WTC11 (cell line): ENCODE results near the gene TMC7. TPM values are rescaled to one million over a fixed set of nuclear protein-coding genes. Genes with fewer than 3 reads are reported as not detected.

Experiments
- ATAC-seq: fragments of 200-7000 bp; cut with Tn5 transposase; 2 replicates; pipeline ENCODE4 v1.10.0; 2021; ENCODE audit warnings: mild to moderate bottlenecking, moderate library complexity
- CTCF ChIA-PET: fragments of 300-600 bp; sonication (Branson Sonifier 250); formaldehyde crosslinking; loops from one replicate; lab custom pipeline; 2021; ENCODE audit warnings: antibody characterized with exemption; lab: Charles Lee
- POLR2A ChIA-PET: fragments of 350-600 bp; sonication (Branson Sonifier 250); formaldehyde crosslinking; loops from one replicate; lab custom pipeline; 2021; ENCODE audit warnings: antibody characterized with exemption; lab: Charles Lee
- DNase-seq: peaks from one replicate; pipeline ENCODE4 v3.0.0; 2021; ENCODE audit warnings: low spot score
- H3K27ac Mint-ChIP-seq: 2 replicates; pipeline ENCODE4 v1.8.0; 2021; ENCODE audit warnings: mixed read lengths
- H3K27me3 Mint-ChIP-seq: 2 replicates; pipeline ENCODE4 v1.8.0; 2021; ENCODE audit warnings: low read depth, mild to moderate bottlenecking, moderate library complexity, mixed read lengths
- H3K36me3 Mint-ChIP-seq: 2 replicates; pipeline ENCODE4 v1.8.0; 2021; ENCODE audit warnings: mixed read lengths
- H3K4me1 Mint-ChIP-seq: 2 replicates; pipeline ENCODE4 v1.8.0; 2022; ENCODE audit warnings: mixed read lengths
- H3K4me3 Mint-ChIP-seq: 2 replicates; pipeline ENCODE4 v1.8.0; 2021; ENCODE audit warnings: mild to moderate bottlenecking, moderate library complexity, mixed read lengths
- H3K9me3 Mint-ChIP-seq: 2 replicates; pipeline ENCODE4 v1.8.0; 2021; ENCODE audit warnings: mixed read lengths
- ATF3 ChIP-seq: sonication (generic); formaldehyde crosslinking; conservative IDR thresholded peaks from 2 replicates; pipeline ENCODE4 v1.8.1; 2022; ENCODE audit warnings: mild to moderate bottlenecking, missing genetic modification reagents
- CBFB ChIP-seq: sonication (generic); formaldehyde crosslinking; IDR thresholded peaks from 2 replicates; pipeline ENCODE4 v1.8.1; 2022; ENCODE audit warnings: mild to moderate bottlenecking, low read depth, missing genetic modification reagents
- CREB1 ChIP-seq: sonication (generic); formaldehyde crosslinking; IDR thresholded peaks from 2 replicates; pipeline ENCODE4 v1.8.0; 2023; ENCODE audit warnings: mild to moderate bottlenecking, missing genetic modification reagents
- GABPB1 ChIP-seq: sonication (generic); formaldehyde crosslinking; IDR thresholded peaks from 2 replicates; pipeline ENCODE4 v1.8.1; 2023; ENCODE audit warnings: mild to moderate bottlenecking, missing genetic modification reagents
- GTF2I ChIP-seq: fragments of 250-450 bp; sonication (Bioruptor Pico); conservative IDR thresholded peaks from 2 replicates; pipeline ENCODE4 v1.4.0; 2021; ENCODE audit warnings: mild to moderate bottlenecking
- MAX ChIP-seq: sonication (generic); formaldehyde crosslinking; IDR thresholded peaks from 2 replicates; pipeline ENCODE4 v1.8.0; 2022; ENCODE audit warnings: mild to moderate bottlenecking, missing genetic modification reagents
- MLX ChIP-seq: sonication (generic); formaldehyde crosslinking; IDR thresholded peaks from 2 replicates; pipeline ENCODE4 v1.8.1; 2023; ENCODE audit warnings: mild to moderate bottlenecking, missing genetic modification reagents, moderate library complexity
- NFYB ChIP-seq: sonication (generic); formaldehyde crosslinking; conservative IDR thresholded peaks from 2 replicates; pipeline ENCODE4 v1.8.0; 2022; ENCODE audit warnings: low read depth, missing genetic modification reagents
- PREB ChIP-seq: sonication (generic); formaldehyde crosslinking; IDR thresholded peaks from 2 replicates; pipeline ENCODE4 v1.8.1; 2022; ENCODE audit warnings: mild to moderate bottlenecking, missing genetic modification reagents, moderate library complexity, borderline replicate concordance
- SP1 ChIP-seq: sonication (generic); formaldehyde crosslinking; conservative IDR thresholded peaks from 2 replicates; pipeline ENCODE4 v1.8.1; 2022; ENCODE audit warnings: missing genetic modification reagents
- TCF7 ChIP-seq: sonication (generic); formaldehyde crosslinking; IDR thresholded peaks from 2 replicates; pipeline ENCODE4 v1.8.0; 2022; ENCODE audit warnings: mild to moderate bottlenecking, low read depth, missing genetic modification reagents, moderate library complexity
- USF1 ChIP-seq: sonication (generic); formaldehyde crosslinking; IDR thresholded peaks from 2 replicates; pipeline ENCODE4 v1.8.0; 2022; ENCODE audit warnings: mild to moderate bottlenecking, missing genetic modification reagents
- ZBTB21 ChIP-seq: sonication (generic); formaldehyde crosslinking; IDR thresholded peaks from 2 replicates; pipeline ENCODE4 v1.8.1; 2023; ENCODE audit warnings: mild to moderate bottlenecking, missing genetic modification reagents, borderline replicate concordance
- ZNF121 ChIP-seq: sonication (generic); formaldehyde crosslinking; IDR thresholded peaks from 2 replicates; pipeline ENCODE4 v1.8.0; 2023; ENCODE audit warnings: missing genetic modification reagents
- total RNA-seq: library from RNA; stranded (reverse); gene quantifications from 3 replicates; pipeline ENCODE4 v1.2.3, GENCODE V29; 2021
- TF ChIP-seq, protein P1 (sequence below): sonication (generic); formaldehyde crosslinking; IDR thresholded peaks from 2 replicates; pipeline ENCODE4 v1.8.0; 2023; ENCODE audit warnings: missing genetic modification reagents, mild to moderate bottlenecking, borderline replicate concordance
- TF ChIP-seq, protein P2 (sequence below): sonication (generic); formaldehyde crosslinking; IDR thresholded peaks from 2 replicates; pipeline ENCODE4 v1.8.1; 2022; ENCODE audit warnings: low read depth, missing genetic modification reagents, borderline replicate concordance
- TF ChIP-seq, protein P3 (sequence below): sonication (generic); formaldehyde crosslinking; IDR thresholded peaks from 2 replicates; pipeline ENCODE4 v1.8.1; 2023; ENCODE audit warnings: mild to moderate bottlenecking, missing genetic modification reagents
- TF ChIP-seq, protein P4 (sequence below): sonication (generic); formaldehyde crosslinking; IDR thresholded peaks from 2 replicates; pipeline ENCODE4 v1.8.1; 2023; ENCODE audit warnings: mild to moderate bottlenecking, missing genetic modification reagents, moderate library complexity

TMC7 gene
- total RNA-seq, 1 experiment from 2014 or later: 2.5 TPM

GRCh38 chr16:19066988-19067348, 83.2 kb downstream of the TMC7 start:
- H3K4me3 Mint-ChIP-seq: peak overlapping the region; percentile 91
- no peaks in the 10 kb centered on the region for H3K9me3 Mint-ChIP-seq
- H3K27ac Mint-ChIP-seq: peak overlapping the region; percentile 95
- 0 out of 2 replicates have a peak, but pooled peaks cover 3% of the 10 kb centered on the region for H3K4me1 Mint-ChIP-seq
- H3K27me3 Mint-ChIP-seq: peaks cover 2% of the 10 kb centered on the region; the same call in 1 of the 2 replicates
- DNase-seq (no peak), ATAC-seq (no peak)
- TF ChIP-seq, protein P1, sequence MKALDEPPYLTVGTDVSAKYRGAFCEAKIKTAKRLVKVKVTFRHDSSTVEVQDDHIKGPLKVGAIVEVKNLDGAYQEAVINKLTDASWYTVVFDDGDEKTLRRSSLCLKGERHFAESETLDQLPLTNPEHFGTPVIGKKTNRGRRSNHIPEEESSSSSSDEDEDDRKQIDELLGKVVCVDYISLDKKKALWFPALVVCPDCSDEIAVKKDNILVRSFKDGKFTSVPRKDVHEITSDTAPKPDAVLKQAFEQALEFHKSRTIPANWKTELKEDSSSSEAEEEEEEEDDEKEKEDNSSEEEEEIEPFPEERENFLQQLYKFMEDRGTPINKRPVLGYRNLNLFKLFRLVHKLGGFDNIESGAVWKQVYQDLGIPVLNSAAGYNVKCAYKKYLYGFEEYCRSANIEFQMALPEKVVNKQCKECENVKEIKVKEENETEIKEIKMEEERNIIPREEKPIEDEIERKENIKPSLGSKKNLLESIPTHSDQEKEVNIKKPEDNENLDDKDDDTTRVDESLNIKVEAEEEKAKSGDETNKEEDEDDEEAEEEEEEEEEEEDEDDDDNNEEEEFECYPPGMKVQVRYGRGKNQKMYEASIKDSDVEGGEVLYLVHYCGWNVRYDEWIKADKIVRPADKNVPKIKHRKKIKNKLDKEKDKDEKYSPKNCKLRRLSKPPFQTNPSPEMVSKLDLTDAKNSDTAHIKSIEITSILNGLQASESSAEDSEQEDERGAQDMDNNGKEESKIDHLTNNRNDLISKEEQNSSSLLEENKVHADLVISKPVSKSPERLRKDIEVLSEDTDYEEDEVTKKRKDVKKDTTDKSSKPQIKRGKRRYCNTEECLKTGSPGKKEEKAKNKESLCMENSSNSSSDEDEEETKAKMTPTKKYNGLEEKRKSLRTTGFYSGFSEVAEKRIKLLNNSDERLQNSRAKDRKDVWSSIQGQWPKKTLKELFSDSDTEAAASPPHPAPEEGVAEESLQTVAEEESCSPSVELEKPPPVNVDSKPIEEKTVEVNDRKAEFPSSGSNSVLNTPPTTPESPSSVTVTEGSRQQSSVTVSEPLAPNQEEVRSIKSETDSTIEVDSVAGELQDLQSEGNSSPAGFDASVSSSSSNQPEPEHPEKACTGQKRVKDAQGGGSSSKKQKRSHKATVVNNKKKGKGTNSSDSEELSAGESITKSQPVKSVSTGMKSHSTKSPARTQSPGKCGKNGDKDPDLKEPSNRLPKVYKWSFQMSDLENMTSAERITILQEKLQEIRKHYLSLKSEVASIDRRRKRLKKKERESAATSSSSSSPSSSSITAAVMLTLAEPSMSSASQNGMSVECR (CRISPR knock-in tag): no peak
- TF ChIP-seq CBFB (CRISPR knock-in tag) (no peak), PREB (CRISPR knock-in tag) (no peak), GTF2I (peak; percentile 50; the same call in 1 of the 2 replicates), TCF7 (CRISPR knock-in tag) (no peak), ZNF121 (CRISPR knock-in tag) (peak; percentile 58; the same call in 1 of the 2 replicates), MLX (CRISPR knock-in tag) (no peak)
- TF ChIP-seq, protein P2, sequence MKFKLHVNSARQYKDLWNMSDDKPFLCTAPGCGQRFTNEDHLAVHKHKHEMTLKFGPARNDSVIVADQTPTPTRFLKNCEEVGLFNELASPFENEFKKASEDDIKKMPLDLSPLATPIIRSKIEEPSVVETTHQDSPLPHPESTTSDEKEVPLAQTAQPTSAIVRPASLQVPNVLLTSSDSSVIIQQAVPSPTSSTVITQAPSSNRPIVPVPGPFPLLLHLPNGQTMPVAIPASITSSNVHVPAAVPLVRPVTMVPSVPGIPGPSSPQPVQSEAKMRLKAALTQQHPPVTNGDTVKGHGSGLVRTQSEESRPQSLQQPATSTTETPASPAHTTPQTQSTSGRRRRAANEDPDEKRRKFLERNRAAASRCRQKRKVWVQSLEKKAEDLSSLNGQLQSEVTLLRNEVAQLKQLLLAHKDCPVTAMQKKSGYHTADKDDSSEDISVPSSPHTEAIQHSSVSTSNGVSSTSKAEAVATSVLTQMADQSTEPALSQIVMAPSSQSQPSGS (CRISPR knock-in tag): no peak
- TF ChIP-seq, protein P3, sequence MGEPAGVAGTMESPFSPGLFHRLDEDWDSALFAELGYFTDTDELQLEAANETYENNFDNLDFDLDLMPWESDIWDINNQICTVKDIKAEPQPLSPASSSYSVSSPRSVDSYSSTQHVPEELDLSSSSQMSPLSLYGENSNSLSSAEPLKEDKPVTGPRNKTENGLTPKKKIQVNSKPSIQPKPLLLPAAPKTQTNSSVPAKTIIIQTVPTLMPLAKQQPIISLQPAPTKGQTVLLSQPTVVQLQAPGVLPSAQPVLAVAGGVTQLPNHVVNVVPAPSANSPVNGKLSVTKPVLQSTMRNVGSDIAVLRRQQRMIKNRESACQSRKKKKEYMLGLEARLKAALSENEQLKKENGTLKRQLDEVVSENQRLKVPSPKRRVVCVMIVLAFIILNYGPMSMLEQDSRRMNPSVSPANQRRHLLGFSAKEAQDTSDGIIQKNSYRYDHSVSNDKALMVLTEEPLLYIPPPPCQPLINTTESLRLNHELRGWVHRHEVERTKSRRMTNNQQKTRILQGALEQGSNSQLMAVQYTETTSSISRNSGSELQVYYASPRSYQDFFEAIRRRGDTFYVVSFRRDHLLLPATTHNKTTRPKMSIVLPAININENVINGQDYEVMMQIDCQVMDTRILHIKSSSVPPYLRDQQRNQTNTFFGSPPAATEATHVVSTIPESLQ: no peak
- TF ChIP-seq, protein P4, sequence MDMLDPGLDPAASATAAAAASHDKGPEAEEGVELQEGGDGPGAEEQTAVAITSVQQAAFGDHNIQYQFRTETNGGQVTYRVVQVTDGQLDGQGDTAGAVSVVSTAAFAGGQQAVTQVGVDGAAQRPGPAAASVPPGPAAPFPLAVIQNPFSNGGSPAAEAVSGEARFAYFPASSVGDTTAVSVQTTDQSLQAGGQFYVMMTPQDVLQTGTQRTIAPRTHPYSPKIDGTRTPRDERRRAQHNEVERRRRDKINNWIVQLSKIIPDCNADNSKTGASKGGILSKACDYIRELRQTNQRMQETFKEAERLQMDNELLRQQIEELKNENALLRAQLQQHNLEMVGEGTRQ (CRISPR knock-in tag): no peak
- H3K36me3 Mint-ChIP-seq: no peaks in the 10 kb centered on the region
- ChIA-PET POLR2A (interaction anchor here (1.0 kb wide), 2 partner anchors 203 to 266 kb away, joined by 4 to 6 read pairs; partner anchors contain the start of gene ARL6IP1), CTCF (interaction anchor here (0.8 to 2.6 kb wide), 4 partner anchors 19 to 157 kb away, joined by 3 to 27 read pairs (median 4); partner anchors contain the start of gene TMC7)

DNA sequence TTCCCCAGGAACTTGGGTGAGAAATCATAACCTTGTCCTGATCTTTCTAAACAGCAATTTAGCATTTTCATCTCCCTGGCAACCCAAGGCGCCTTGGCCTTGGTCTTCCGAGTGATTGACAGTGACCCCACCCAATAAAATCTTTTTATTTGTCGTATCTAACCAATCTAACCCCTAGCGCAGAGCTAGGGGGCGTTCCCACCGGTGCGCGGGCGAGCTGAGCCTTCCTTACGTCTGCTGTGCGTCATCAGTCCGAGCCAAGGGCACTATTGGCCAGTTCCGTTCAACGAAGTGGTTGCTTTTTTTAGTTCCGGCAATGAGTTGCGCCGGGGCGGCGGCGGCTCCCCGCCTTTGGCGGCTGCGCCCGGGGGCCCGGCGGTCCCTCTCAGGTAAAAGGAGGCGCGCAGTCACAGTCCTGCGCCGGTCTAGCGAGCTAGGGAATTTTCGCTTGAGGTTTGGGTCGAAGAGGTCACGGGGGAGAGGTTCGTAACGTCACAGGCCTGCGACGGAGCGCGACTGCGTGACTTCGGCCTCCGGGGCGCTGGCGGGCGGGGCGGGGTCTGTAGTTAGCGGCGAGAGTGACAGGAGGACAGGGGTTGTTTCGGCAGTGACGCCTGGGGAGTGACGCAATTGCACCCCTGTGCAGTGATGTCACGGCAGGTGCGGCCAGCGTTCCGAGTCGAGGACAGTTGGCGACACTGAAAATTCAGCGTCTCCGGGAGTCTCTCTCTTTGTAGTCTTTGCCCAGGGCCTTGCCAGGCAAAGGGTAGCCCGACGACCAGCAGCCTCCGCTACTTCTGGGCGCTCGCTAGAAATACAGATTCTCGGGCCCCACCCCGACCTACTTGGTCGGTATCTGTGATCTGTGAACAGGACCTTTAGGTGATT, 83.9 kb downstream of the TMC7 start, which contains the start of gene COQ7:
TSS of gene COQ7 (plus strand) at position 266 of the 888 bp plus-strand sequence. CDS start at position 317, 51 bp downstream.
- Mint-ChIP-seq H3K9me3 (no peaks in the 10 kb centered on the region), H3K4me3 (peak within 1 kb of the TSS; percentile 91), H3K4me1 (0 out of 2 replicates have a peak, but pooled peaks cover 3% of the 10 kb centered on the region), H3K36me3 (no peaks in the 10 kb centered on the region; the same call in 1 of the 2 replicates), H3K27ac (peak within 1 kb of the TSS; percentile 95), H3K27me3 (peaks cover 2% of the 10 kb centered on the region; the same call in 1 of the 2 replicates)
- peak; percentile 97 for ATAC-seq
- CTCF ChIA-PET: interaction anchor here (0.5 to 2.6 kb wide), 6 partner anchors 18 to 349 kb away, joined by 3 to 27 read pairs (median 4); partner anchors contain the start of gene TMC7
- POLR2A ChIA-PET: interaction anchor here (1.0 kb wide), 2 partner anchors 203 to 266 kb away, joined by 4 to 6 read pairs; partner anchors contain the start of gene ARL6IP1
- peak; percentile 97 for DNase-seq
- TF ChIP-seq CREB1 (CRISPR knock-in tag): 0 out of 2 replicates have a peak, but pooled peaks have one; percentile 65
- TF ChIP-seq ATF3: peak; percentile 88
- peak; percentile 81 for TF ChIP-seq NFYB (CRISPR knock-in tag)
- TF ChIP-seq USF1 (CRISPR knock-in tag): peak; percentile 81
- TF ChIP-seq MAX: peak; percentile 61; the same call in 1 of the 2 replicates
- TF ChIP-seq ZBTB21: peak; percentile 99
- peak; percentile 86 for TF ChIP-seq SP1
- TF ChIP-seq, protein P4 (CRISPR knock-in tag): peak; percentile 86
- TF ChIP-seq GABPB1 (CRISPR knock-in tag): peak; percentile 96
